ENCODE data around the gene WNT2B.

WNT2B gene

GRCh38 chr1:112505878-112506277, 2.9 kb upstream of the WNT2B start:
- TF ChIP-seq MAX (IDR thresholded peaks at IDR 0.05; ENCODE audit: low read depth, low read length): no peak
- no peak for TF ChIP-seq POLR2A (IDR thresholded peaks at IDR 0.05; ENCODE audit: extremely low read depth, insufficient read length)
- TF ChIP-seq MYC (IDR thresholded peaks at IDR 0.05; ENCODE audit: low read depth, low read length): no peak
- no peak for TF ChIP-seq CTCF (IDR thresholded peaks at IDR 0.05; ENCODE audit: low read depth, low read length)
- DNase-seq (ENCODE audit: low read depth): no peak
- no peak overlapping the region for H3K4me3 ChIP-seq (ENCODE audit: low read depth, low read length)

- TF ChIP-seq MAX (IDR thresholded peaks at IDR 0.05; ENCODE audit: low read depth, low read length): no peak
- TF ChIP-seq POLR2A (IDR thresholded peaks at IDR 0.05; ENCODE audit: extremely low read depth, insufficient read length): no peak
- TF ChIP-seq CTCF (IDR thresholded peaks at IDR 0.05; ENCODE audit: low read depth, low read length): no peak
- no peak for TF ChIP-seq MYC (IDR thresholded peaks at IDR 0.05; ENCODE audit: low read depth, low read length)
- DNase-seq (ENCODE audit: low read depth): no peak
Measured at GRCh38 chr1:112506306-112506705, 2.5 kb upstream of the WNT2B start.

GRCh38 chr1:112506731-112507130, 2.0 kb upstream of the WNT2B start:
- no peak for DNase-seq (ENCODE audit: low read depth)
- no peak overlapping the region for H3K4me3 ChIP-seq (ENCODE audit: low read depth, low read length)
- TF ChIP-seq MAX (IDR thresholded peaks at IDR 0.05; ENCODE audit: low read depth, low read length): no peak
- no peak for TF ChIP-seq POLR2A (IDR thresholded peaks at IDR 0.05; ENCODE audit: extremely low read depth, insufficient read length)
- no peak for TF ChIP-seq MYC (IDR thresholded peaks at IDR 0.05; ENCODE audit: low read depth, low read length)
- TF ChIP-seq CTCF (IDR thresholded peaks at IDR 0.05; ENCODE audit: low read depth, low read length): no peak

More at GRCh38 chr1:112506306-112506705, 2.5 kb upstream of the WNT2B start:
- H3K4me3 ChIP-seq (ENCODE audit: low read depth, low read length): no peak overlapping the region

GRCh38 chr1:112507336-112507735, 1.4 kb upstream of the WNT2B start:
- DNase-seq (ENCODE audit: low read depth): no peak
- H3K4me3 ChIP-seq (ENCODE audit: low read depth, low read length): no peak overlapping the region
- TF ChIP-seq MAX (IDR thresholded peaks at IDR 0.05; ENCODE audit: low read depth, low read length): no peak
- no peak for TF ChIP-seq MYC (IDR thresholded peaks at IDR 0.05; ENCODE audit: low read depth, low read length)
- TF ChIP-seq POLR2A (IDR thresholded peaks at IDR 0.05; ENCODE audit: extremely low read depth, insufficient read length): no peak
- TF ChIP-seq CTCF (IDR thresholded peaks at IDR 0.05; ENCODE audit: low read depth, low read length): no peak

- no peak for DNase-seq (ENCODE audit: low read depth)
- no peak for TF ChIP-seq MYC (IDR thresholded peaks at IDR 0.05; ENCODE audit: low read depth, low read length)
- TF ChIP-seq CTCF (IDR thresholded peaks at IDR 0.05; ENCODE audit: low read depth, low read length): no peak
- TF ChIP-seq MAX (IDR thresholded peaks at IDR 0.05; ENCODE audit: low read depth, low read length): no peak
- no peak for TF ChIP-seq POLR2A (IDR thresholded peaks at IDR 0.05; ENCODE audit: extremely low read depth, insufficient read length)
- no peak overlapping the region for H3K4me3 ChIP-seq (ENCODE audit: low read depth, low read length)
Measured at GRCh38 chr1:112507921-112508277, 866 bp upstream of the WNT2B start.
